WTC11 (cell line): ENCODE data around the gene AKAP13. TPM values are rescaled to one million over a fixed set of nuclear protein-coding genes. Genes with fewer than 3 reads are reported as not detected.

Experiments used
- ATAC-seq: fragments of 200-7000 bp; cut with Tn5 transposase; 2 replicates; pipeline ENCODE4 v1.10.0; 2021; ENCODE audit warnings: mild to moderate bottlenecking, moderate library complexity
- CTCF ChIA-PET: fragments of 300-600 bp; sonication (Branson Sonifier 250); formaldehyde crosslinking; loops from one replicate; lab custom pipeline; 2021; ENCODE audit warnings: antibody characterized with exemption; lab: Charles Lee
- POLR2A ChIA-PET: fragments of 350-600 bp; sonication (Branson Sonifier 250); formaldehyde crosslinking; loops from one replicate; lab custom pipeline; 2021; ENCODE audit warnings: antibody characterized with exemption; lab: Charles Lee
- DNase-seq: peaks from one replicate; pipeline ENCODE4 v3.0.0; 2021; ENCODE audit warnings: low spot score
- H3K27ac Mint-ChIP-seq: 2 replicates; pipeline ENCODE4 v1.8.0; 2021; ENCODE audit warnings: mixed read lengths
- H3K27me3 Mint-ChIP-seq: 2 replicates; pipeline ENCODE4 v1.8.0; 2021; ENCODE audit warnings: low read depth, mild to moderate bottlenecking, moderate library complexity, mixed read lengths
- H3K36me3 Mint-ChIP-seq: 2 replicates; pipeline ENCODE4 v1.8.0; 2021; ENCODE audit warnings: mixed read lengths
- H3K4me1 Mint-ChIP-seq: 2 replicates; pipeline ENCODE4 v1.8.0; 2022; ENCODE audit warnings: mixed read lengths
- H3K4me3 Mint-ChIP-seq: 2 replicates; pipeline ENCODE4 v1.8.0; 2021; ENCODE audit warnings: mild to moderate bottlenecking, moderate library complexity, mixed read lengths
- H3K9me3 Mint-ChIP-seq: 2 replicates; pipeline ENCODE4 v1.8.0; 2021; ENCODE audit warnings: mixed read lengths
- ATF1 ChIP-seq: sonication (generic); formaldehyde crosslinking; IDR thresholded peaks from 2 replicates; pipeline ENCODE4 v1.8.1; 2023; ENCODE audit warnings: mild to moderate bottlenecking, moderate library complexity, missing genetic modification reagents
- ATF2 ChIP-seq: sonication (generic); formaldehyde crosslinking; IDR thresholded peaks from 2 replicates; pipeline ENCODE4 v1.8.1; 2022; ENCODE audit warnings: low read depth, missing genetic modification reagents, borderline replicate concordance
- CBFB ChIP-seq: sonication (generic); formaldehyde crosslinking; IDR thresholded peaks from 2 replicates; pipeline ENCODE4 v1.8.1; 2022; ENCODE audit warnings: mild to moderate bottlenecking, low read depth, missing genetic modification reagents
- ERG ChIP-seq: fragments of 250-450 bp; sonication (Bioruptor Pico); IDR thresholded peaks from 2 replicates; pipeline ENCODE4 v1.8.0; 2021; ENCODE audit warnings: mild to moderate bottlenecking
- ETV6 ChIP-seq: sonication (generic); formaldehyde crosslinking; IDR thresholded peaks from 2 replicates; pipeline ENCODE4 v1.8.1; 2022; ENCODE audit warnings: mild to moderate bottlenecking, missing genetic modification reagents
- FOXJ3 ChIP-seq: sonication (generic); formaldehyde crosslinking; IDR thresholded peaks from 2 replicates; pipeline ENCODE4 v1.9.0; 2021; ENCODE audit warnings: missing genetic modification reagents, mild to moderate bottlenecking, borderline replicate concordance
- FOXK1 ChIP-seq: sonication (generic); formaldehyde crosslinking; IDR thresholded peaks from 2 replicates; pipeline ENCODE4 v1.8.0; 2022; ENCODE audit warnings: mild to moderate bottlenecking, moderate library complexity, missing genetic modification reagents
- GRHL2 ChIP-seq: fragments of 250-450 bp; sonication (Bioruptor Pico); IDR thresholded peaks from 2 replicates; pipeline ENCODE4 v1.8.0; 2022; ENCODE audit warnings: mild to moderate bottlenecking, moderate library complexity; ENCODE audit not compliant: insufficient replicate concordance, severe bottlenecking
- IRF1 ChIP-seq: sonication (generic); formaldehyde crosslinking; IDR thresholded peaks from 2 replicates; pipeline ENCODE4 v1.8.0; 2023; ENCODE audit warnings: missing genetic modification reagents
- JAZF1 ChIP-seq: fragments of 250-450 bp; sonication (Bioruptor Pico); IDR thresholded peaks from 2 replicates; pipeline ENCODE4 v1.9.0; 2021; ENCODE audit warnings: moderate library complexity, mild to moderate bottlenecking, inconsistent platforms
- MXD4 ChIP-seq: fragments of 250-450 bp; sonication (Bioruptor Pico); IDR thresholded peaks from 2 replicates; pipeline ENCODE4 v1.8.0; 2021; ENCODE audit warnings: mild to moderate bottlenecking, moderate library complexity, borderline replicate concordance
- MYBL2 ChIP-seq: sonication (generic); formaldehyde crosslinking; IDR thresholded peaks from 2 replicates; pipeline ENCODE4 v1.8.1; 2023; ENCODE audit warnings: mild to moderate bottlenecking, moderate library complexity, missing genetic modification reagents
- NFYB ChIP-seq: sonication (generic); formaldehyde crosslinking; conservative IDR thresholded peaks from 2 replicates; pipeline ENCODE4 v1.8.0; 2022; ENCODE audit warnings: low read depth, missing genetic modification reagents
- NR1H2 ChIP-seq: sonication (generic); formaldehyde crosslinking; IDR thresholded peaks from 2 replicates; pipeline ENCODE4 v1.9.0; 2021; ENCODE audit warnings: mild to moderate bottlenecking, moderate library complexity, missing genetic modification reagents
- NR2C2 ChIP-seq: sonication (generic); formaldehyde crosslinking; IDR thresholded peaks from 2 replicates; pipeline ENCODE4 v1.8.0; 2022; ENCODE audit warnings: mild to moderate bottlenecking, missing genetic modification reagents
- OVOL2 ChIP-seq: fragments of 250-450 bp; sonication (Bioruptor Pico); IDR thresholded peaks from 2 replicates; pipeline ENCODE4 v1.9.0; 2021; ENCODE audit warnings: mild to moderate bottlenecking, borderline replicate concordance
- PRRX2 ChIP-seq: fragments of 250-450 bp; sonication (Bioruptor Pico); IDR thresholded peaks from 2 replicates; pipeline ENCODE4 v1.8.0; 2021; ENCODE audit warnings: mild to moderate bottlenecking
- SMAD3 ChIP-seq: sonication (generic); formaldehyde crosslinking; IDR thresholded peaks from 2 replicates; pipeline ENCODE4 v1.8.0; 2022; ENCODE audit warnings: missing genetic modification reagents, mild to moderate bottlenecking, borderline replicate concordance
- USF2 ChIP-seq: sonication (generic); formaldehyde crosslinking; IDR thresholded peaks from 2 replicates; pipeline ENCODE4 v1.8.1; 2023; ENCODE audit warnings: mild to moderate bottlenecking, missing genetic modification reagents, moderate library complexity
- ZNF138 ChIP-seq: sonication (generic); formaldehyde crosslinking; conservative IDR thresholded peaks from 2 replicates; pipeline ENCODE4 v1.8.1; 2022; ENCODE audit warnings: mild to moderate bottlenecking, moderate library complexity, missing genetic modification reagents
- ZNF263 ChIP-seq: sonication (generic); formaldehyde crosslinking; IDR thresholded peaks from 2 replicates; pipeline ENCODE4 v1.8.1; 2022; ENCODE audit warnings: low read depth, mild to moderate bottlenecking, moderate library complexity, missing genetic modification reagents
- ZNF317 ChIP-seq: sonication (generic); formaldehyde crosslinking; IDR thresholded peaks from 2 replicates; pipeline ENCODE4 v1.8.1; 2023; ENCODE audit warnings: low read depth, mild to moderate bottlenecking, moderate library complexity, missing genetic modification reagents, borderline replicate concordance
- ZNF416 ChIP-seq: fragments of 250-450 bp; sonication (Bioruptor Pico); IDR thresholded peaks from 2 replicates; pipeline ENCODE4 v1.9.0; 2021; ENCODE audit warnings: mild to moderate bottlenecking, inconsistent platforms
- total RNA-seq: library from RNA; stranded (reverse); gene quantifications from 3 replicates; pipeline ENCODE4 v1.2.3, GENCODE V29; 2021
- TF ChIP-seq, protein P1 (sequence below): sonication (generic); formaldehyde crosslinking; IDR thresholded peaks from 2 replicates; pipeline ENCODE4 v1.8.1; 2022; ENCODE audit warnings: low read depth, mild to moderate bottlenecking, moderate library complexity, missing genetic modification reagents, borderline replicate concordance
- TF ChIP-seq, protein P2 (sequence below): fragments of 200-600 bp; IDR thresholded peaks from 2 replicates; pipeline ENCODE4 v1.8.0; 2022; ENCODE audit warnings: antibody characterized with exemption
- TF ChIP-seq, protein P3 (sequence below): fragments of 250-450 bp; sonication (Bioruptor Pico); IDR thresholded peaks from 2 replicates; pipeline ENCODE4 v2.1.2; 2022; ENCODE audit warnings: mild to moderate bottlenecking, moderate library complexity

The AKAP13 gene
- total RNA-seq, 1 experiment from 2014 or later: 50.3 TPM

GRCh38 chr15:85684174-85684710 lies 303.8 kb downstream of the AKAP13 start (continued):
- TF ChIP-seq, protein P1, sequence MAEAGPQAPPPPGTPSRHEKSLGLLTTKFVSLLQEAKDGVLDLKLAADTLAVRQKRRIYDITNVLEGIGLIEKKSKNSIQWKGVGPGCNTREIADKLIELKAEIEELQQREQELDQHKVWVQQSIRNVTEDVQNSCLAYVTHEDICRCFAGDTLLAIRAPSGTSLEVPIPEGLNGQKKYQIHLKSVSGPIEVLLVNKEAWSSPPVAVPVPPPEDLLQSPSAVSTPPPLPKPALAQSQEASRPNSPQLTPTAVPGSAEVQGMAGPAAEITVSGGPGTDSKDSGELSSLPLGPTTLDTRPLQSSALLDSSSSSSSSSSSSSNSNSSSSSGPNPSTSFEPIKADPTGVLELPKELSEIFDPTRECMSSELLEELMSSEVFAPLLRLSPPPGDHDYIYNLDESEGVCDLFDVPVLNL: no peak

- H3K36me3 Mint-ChIP-seq: peaks cover 16% of the 10 kb centered on the region
- CTCF ChIA-PET: no interaction called here
- no peak for DNase-seq
- TF ChIP-seq USF2 (CRISPR knock-in tag): no peak
- no peak for TF ChIP-seq SMAD3 (CRISPR knock-in tag)
- no peak for TF ChIP-seq ZNF416
- TF ChIP-seq NFYB (CRISPR knock-in tag): no peak
- TF ChIP-seq MYBL2: no peak
- no peak for TF ChIP-seq ZNF138
- TF ChIP-seq JAZF1 (CRISPR knock-in tag): no peak
- TF ChIP-seq, all 79 proteins: peak for 0
- no peak for ATAC-seq
- H3K9me3 Mint-ChIP-seq: no peaks in the 10 kb centered on the region
- H3K27me3 Mint-ChIP-seq: no peaks in the 10 kb centered on the region
- H3K4me3 Mint-ChIP-seq: no peak overlapping the region
- POLR2A ChIA-PET: no interaction called here
- no peak overlapping the region for H3K27ac Mint-ChIP-seq
- H3K4me1 Mint-ChIP-seq: peaks cover 18% of the 10 kb centered on the region
Measured at GRCh38 chr15:85685356-85685755, 305.0 kb downstream of the AKAP13 start.

- Mint-ChIP-seq H3K36me3 (peaks cover 16% of the 10 kb centered on the region), H3K9me3 (no peaks in the 10 kb centered on the region), H3K4me1 (peaks cover 24% of the 10 kb centered on the region), H3K27me3 (no peaks in the 10 kb centered on the region)
- DNase-seq: no peak
- CTCF ChIA-PET: interaction anchor here (0.6 to 0.7 kb wide), 4 partner anchors 42 to 985 kb away, joined by 3 to 4 read pairs (median 3); no protein-coding TSS in a partner anchor
- no peak for ATAC-seq
- TF ChIP-seq FOXK1 (CRISPR knock-in tag): no peak
- no peak for TF ChIP-seq ERG (CRISPR knock-in tag)
- TF ChIP-seq ATF2 (CRISPR knock-in tag): no peak
- TF ChIP-seq NFYB (CRISPR knock-in tag): no peak
- TF ChIP-seq ZNF263 (CRISPR knock-in tag): no peak
- no peak for TF ChIP-seq FOXJ3 (CRISPR knock-in tag)
- TF ChIP-seq CBFB: no peak
- TF ChIP-seq OVOL2 (CRISPR knock-in tag): no peak
- TF ChIP-seq, protein P2, sequence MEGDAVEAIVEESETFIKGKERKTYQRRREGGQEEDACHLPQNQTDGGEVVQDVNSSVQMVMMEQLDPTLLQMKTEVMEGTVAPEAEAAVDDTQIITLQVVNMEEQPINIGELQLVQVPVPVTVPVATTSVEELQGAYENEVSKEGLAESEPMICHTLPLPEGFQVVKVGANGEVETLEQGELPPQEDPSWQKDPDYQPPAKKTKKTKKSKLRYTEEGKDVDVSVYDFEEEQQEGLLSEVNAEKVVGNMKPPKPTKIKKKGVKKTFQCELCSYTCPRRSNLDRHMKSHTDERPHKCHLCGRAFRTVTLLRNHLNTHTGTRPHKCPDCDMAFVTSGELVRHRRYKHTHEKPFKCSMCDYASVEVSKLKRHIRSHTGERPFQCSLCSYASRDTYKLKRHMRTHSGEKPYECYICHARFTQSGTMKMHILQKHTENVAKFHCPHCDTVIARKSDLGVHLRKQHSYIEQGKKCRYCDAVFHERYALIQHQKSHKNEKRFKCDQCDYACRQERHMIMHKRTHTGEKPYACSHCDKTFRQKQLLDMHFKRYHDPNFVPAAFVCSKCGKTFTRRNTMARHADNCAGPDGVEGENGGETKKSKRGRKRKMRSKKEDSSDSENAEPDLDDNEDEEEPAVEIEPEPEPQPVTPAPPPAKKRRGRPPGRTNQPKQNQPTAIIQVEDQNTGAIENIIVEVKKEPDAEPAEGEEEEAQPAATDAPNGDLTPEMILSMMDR: no peak
- TF ChIP-seq, protein P3, sequence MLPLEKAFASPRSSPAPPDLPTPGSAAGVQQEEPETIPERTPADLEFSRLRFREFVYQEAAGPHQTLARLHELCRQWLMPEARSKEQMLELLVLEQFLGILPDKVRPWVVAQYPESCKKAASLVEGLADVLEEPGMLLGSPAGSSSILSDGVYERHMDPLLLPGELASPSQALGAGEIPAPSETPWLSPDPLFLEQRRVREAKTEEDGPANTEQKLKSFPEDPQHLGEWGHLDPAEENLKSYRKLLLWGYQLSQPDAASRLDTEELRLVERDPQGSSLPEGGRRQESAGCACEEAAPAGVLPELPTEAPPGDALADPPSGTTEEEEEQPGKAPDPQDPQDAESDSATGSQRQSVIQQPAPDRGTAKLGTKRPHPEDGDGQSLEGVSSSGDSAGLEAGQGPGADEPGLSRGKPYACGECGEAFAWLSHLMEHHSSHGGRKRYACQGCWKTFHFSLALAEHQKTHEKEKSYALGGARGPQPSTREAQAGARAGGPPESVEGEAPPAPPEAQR (CRISPR knock-in tag): no peak
- TF ChIP-seq PRRX2 (CRISPR knock-in tag): no peak
- no peak for TF ChIP-seq GRHL2 (CRISPR knock-in tag)
- no peak for TF ChIP-seq ATF1 (CRISPR knock-in tag)
- no peak for TF ChIP-seq IRF1 (CRISPR knock-in tag)
- TF ChIP-seq NR2C2 (CRISPR knock-in tag): no peak
- no peak for TF ChIP-seq ZNF317
- no peak for TF ChIP-seq MXD4 (CRISPR knock-in tag)
- TF ChIP-seq NR1H2 (CRISPR knock-in tag): no peak
- no peak for TF ChIP-seq ETV6 (CRISPR knock-in tag)
- TF ChIP-seq, all 79 proteins: peak for 0
- POLR2A ChIA-PET: interaction anchor here (0.6 kb wide), 2 partner anchors 25 to 226 kb away, joined by 3 to 5 read pairs; no protein-coding TSS in a partner anchor
- Mint-ChIP-seq H3K4me3 (no peak overlapping the region), H3K27ac (no peak overlapping the region)
Measured at GRCh38 chr15:85687329-85687728, 306.9 kb downstream of the AKAP13 start.
